OCI-LY3 (cell line): ENCODE data around the gene LAMA4.

Source experiments
- H2AFZ ChIP-seq: fragments of 200-600, 300-600 bp; shearing (Covaris generic); 2 replicates; pipeline ENCODE4 v1.6.0; 2014; ENCODE audit warnings: antibody characterized with exemption, low read depth, low read length
- H3K27ac ChIP-seq: fragments of 200-600, 300-600 bp; sonication (generic); 2 replicates; pipeline ENCODE4 v1.5.1; 2014; ENCODE audit warnings: mild to moderate bottlenecking, low read length, moderate library complexity, mixed read lengths
- H3K27me3 ChIP-seq: fragments of 200-600, 300-600 bp; sonication (generic); 2 replicates; pipeline ENCODE4 v1.6.1; 2014; ENCODE audit warnings: low read depth, low read length, mixed read lengths
- H3K36me3 ChIP-seq: fragments of 200-600, 300-600 bp; sonication (generic); replicated peaks from 2 replicates; pipeline ENCODE3; 2014; ENCODE audit warnings: low read depth, low read length, mixed read lengths
- H3K4me1 ChIP-seq: fragments of 300-600, 200-600 bp; sonication (generic); 2 replicates; pipeline ENCODE4 v1.6.1; 2014; ENCODE audit warnings: low read length, mixed read lengths
- H3K4me2 ChIP-seq: fragments of 200-600, 300-600 bp; sonication (generic); 2 replicates; pipeline ENCODE4 v1.6.1; 2014; ENCODE audit warnings: low read length, mixed read lengths
- H3K4me3 ChIP-seq: fragments of 300-600, 200-600 bp; sonication (generic); 2 replicates; pipeline ENCODE4 v1.5.1; 2014; ENCODE audit warnings: antibody characterized with exemption, mild to moderate bottlenecking, low read length, moderate library complexity
- H3K79me2 ChIP-seq: fragments of 300-600, 200-600 bp; shearing (Covaris generic); 2 replicates; pipeline ENCODE4 v1.6.1; 2014; ENCODE audit warnings: mild to moderate bottlenecking, low read length, mixed read lengths
- H3K9ac ChIP-seq: fragments of 300-600, 200-600 bp; shearing (Covaris generic); 2 replicates; pipeline ENCODE4 v1.6.0; 2014; ENCODE audit warnings: mild to moderate bottlenecking, low read length, moderate library complexity
- H3K9me3 ChIP-seq: fragments of 200-600, 300-600 bp; shearing (Covaris generic); 2 replicates; pipeline ENCODE4 v1.6.1; 2014; ENCODE audit warnings: low read length, mixed read lengths; ENCODE audit not compliant: insufficient read depth
- H4K20me1 ChIP-seq: fragments of 200-600, 300-600 bp; sonication (generic); 2 replicates; pipeline ENCODE4 v1.6.1; 2016; ENCODE audit warnings: low read length, mixed read lengths; ENCODE audit not compliant: insufficient read depth
- EZH2phosphoT487 ChIP-seq: fragments of 200-600 bp; shearing (Covaris generic); IDR thresholded peaks from 2 replicates; pipeline ENCODE4 v1.6.1; 2018; ENCODE audit warnings: antibody characterized with exemption, mixed run types, low read depth
- TF ChIP-seq, protein P1 (sequence below): fragments of 200-600, 300-600 bp; sonication (generic); IDR thresholded peaks from 2 replicates; pipeline ENCODE4 v1.5.1; 2014; ENCODE audit warnings: antibody characterized with exemption, low read length, low read depth

LAMA4 gene

DNA sequence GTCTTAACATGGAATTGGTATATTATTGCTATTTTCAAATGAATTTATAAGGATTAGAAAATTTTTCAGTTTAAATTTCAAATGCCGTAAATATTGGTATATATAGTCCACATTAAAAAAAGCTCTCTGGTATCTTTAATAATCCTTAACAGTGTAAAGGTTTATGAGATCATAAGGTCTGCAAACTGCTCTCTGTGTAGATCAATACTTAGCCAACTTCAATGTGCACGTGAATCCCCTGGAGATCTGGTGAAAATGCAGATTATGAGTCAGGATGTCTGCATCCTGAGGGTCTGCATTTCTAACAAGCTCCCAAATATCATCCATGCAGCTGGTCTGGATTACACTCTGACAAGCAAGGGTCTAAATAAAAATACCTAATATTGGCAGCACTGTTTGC is 43.5 kb downstream of the LAMA4 start:
- Histone ChIP-seq H3K79me2 (no peaks in the 10 kb centered on the region), H3K9ac (no peak overlapping the region), H3K4me2 (no peak overlapping the region), H3K9me3 (no peaks in the 10 kb centered on the region), H3K27me3 (no peaks in the 10 kb centered on the region), H3K36me3 (no peaks in the 10 kb centered on the region), H4K20me1 (no peaks in the 10 kb centered on the region), H2AFZ (no peak overlapping the region), H3K4me1 (no peaks in the 10 kb centered on the region), H3K27ac (no peak overlapping the region), H3K4me3 (no peak overlapping the region)
- TF ChIP-seq EZH2phosphoT487 = no peak
- TF ChIP-seq, protein P1, sequence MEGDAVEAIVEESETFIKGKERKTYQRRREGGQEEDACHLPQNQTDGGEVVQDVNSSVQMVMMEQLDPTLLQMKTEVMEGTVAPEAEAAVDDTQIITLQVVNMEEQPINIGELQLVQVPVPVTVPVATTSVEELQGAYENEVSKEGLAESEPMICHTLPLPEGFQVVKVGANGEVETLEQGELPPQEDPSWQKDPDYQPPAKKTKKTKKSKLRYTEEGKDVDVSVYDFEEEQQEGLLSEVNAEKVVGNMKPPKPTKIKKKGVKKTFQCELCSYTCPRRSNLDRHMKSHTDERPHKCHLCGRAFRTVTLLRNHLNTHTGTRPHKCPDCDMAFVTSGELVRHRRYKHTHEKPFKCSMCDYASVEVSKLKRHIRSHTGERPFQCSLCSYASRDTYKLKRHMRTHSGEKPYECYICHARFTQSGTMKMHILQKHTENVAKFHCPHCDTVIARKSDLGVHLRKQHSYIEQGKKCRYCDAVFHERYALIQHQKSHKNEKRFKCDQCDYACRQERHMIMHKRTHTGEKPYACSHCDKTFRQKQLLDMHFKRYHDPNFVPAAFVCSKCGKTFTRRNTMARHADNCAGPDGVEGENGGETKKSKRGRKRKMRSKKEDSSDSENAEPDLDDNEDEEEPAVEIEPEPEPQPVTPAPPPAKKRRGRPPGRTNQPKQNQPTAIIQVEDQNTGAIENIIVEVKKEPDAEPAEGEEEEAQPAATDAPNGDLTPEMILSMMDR = no peak

DNA sequence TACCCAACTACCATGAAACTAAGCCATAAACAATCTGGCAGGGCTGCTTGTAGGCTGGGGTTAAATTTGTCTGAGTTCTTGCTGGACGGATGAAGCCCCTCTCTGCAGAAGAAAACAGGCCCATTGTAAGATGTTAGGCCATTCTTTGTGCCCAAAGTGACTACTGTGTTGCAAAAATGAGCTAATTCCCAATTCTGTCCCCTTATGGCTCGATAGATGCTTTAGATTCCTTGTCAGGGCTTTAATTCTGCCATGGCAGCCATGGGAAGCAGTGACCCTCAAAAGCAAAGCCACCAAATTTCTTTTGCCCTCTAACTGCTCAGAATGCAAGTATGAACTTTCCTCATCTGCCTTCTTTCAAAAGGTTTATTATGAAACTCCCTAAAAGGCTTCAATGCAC is 45.2 kb downstream of the LAMA4 start:
- TF ChIP-seq, protein P1 = no peak
- no peak for TF ChIP-seq EZH2phosphoT487
- Histone ChIP-seq H3K9ac (no peak overlapping the region), H3K79me2 (no peaks in the 10 kb centered on the region), H3K9me3 (no peaks in the 10 kb centered on the region), H3K36me3 (no peaks in the 10 kb centered on the region), H4K20me1 (no peaks in the 10 kb centered on the region), H3K4me3 (no peak overlapping the region), H3K4me2 (no peak overlapping the region), H3K27me3 (no peaks in the 10 kb centered on the region), H3K27ac (no peak overlapping the region), H2AFZ (no peak overlapping the region), H3K4me1 (peaks cover 8% of the 10 kb centered on the region)

DNA sequence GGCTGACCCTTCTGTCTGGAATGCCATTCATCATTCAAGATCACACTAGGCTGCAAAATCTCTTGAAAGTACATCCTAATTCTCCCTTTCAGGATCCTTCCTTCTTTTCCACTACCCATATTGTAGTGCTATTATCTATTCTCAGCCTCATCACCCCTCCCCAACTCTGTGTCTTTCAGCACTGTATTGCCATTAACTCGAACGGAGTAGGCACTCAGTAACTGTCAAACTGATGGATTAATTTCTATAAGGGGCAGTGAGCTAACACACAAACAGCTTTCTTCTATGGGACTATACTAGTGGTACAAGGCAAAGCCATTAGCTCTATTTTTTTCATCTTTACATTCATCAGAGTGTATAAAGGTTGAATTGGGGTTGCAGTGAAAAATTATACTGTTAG is 46.6 kb downstream of the LAMA4 start:
- H3K79me2 ChIP-seq = no peaks in the 10 kb centered on the region
- no peak for TF ChIP-seq EZH2phosphoT487
- TF ChIP-seq, protein P1 = no peak
- H3K9ac ChIP-seq = no peak overlapping the region
- H3K4me3 ChIP-seq = no peak overlapping the region
- no peaks in the 10 kb centered on the region for H3K9me3 ChIP-seq
- peaks cover 22% of the 10 kb centered on the region for H3K4me1 ChIP-seq
- H2AFZ ChIP-seq = no peak overlapping the region
- no peaks in the 10 kb centered on the region for H4K20me1 ChIP-seq
- no peak overlapping the region for H3K4me2 ChIP-seq
- no peaks in the 10 kb centered on the region for H3K36me3 ChIP-seq
- H3K27ac ChIP-seq = no peak overlapping the region
- no peaks in the 10 kb centered on the region for H3K27me3 ChIP-seq

DNA sequence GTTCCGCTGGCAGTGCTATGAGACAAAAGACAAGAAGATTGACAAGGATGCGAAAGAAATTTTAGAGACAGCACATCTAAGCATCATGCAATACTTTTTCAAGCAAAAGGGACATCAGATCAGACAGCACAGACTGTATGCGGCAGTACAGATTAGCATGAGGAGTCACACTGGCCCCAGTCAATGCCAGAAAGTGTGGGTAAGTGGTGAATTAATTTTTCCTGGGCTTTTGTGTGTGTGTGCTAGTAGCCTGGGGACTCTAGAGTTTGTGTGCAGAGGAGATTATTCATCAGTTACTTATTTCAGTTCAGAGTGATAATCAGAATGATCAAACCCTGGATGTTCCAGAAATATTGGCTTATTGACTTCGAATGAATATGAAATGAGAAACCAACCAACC is 47.2 kb downstream of the LAMA4 start:
- Histone ChIP-seq H3K27ac (no peak overlapping the region), H3K79me2 (no peaks in the 10 kb centered on the region), H3K9ac (no peak overlapping the region), H3K4me2 (no peak overlapping the region), H3K4me3 (no peak overlapping the region), H3K4me1 (peaks cover 24% of the 10 kb centered on the region), H2AFZ (no peak overlapping the region), H3K36me3 (no peaks in the 10 kb centered on the region), H3K27me3 (no peaks in the 10 kb centered on the region), H4K20me1 (no peaks in the 10 kb centered on the region), H3K9me3 (no peaks in the 10 kb centered on the region)
- TF ChIP-seq, protein P1 = no peak
- no peak for TF ChIP-seq EZH2phosphoT487
